Stimulated activated CD4-positive, alpha-beta T cell treated with anti-CD3 and anti-CD28 coated beads, TNF-alpha, amount 100 ng/mL, for 4 hours (primary cell): ENCODE data around the gene DYRK1A.

ENCODE experiments used
- DNase-seq, 3 experiments: peaks; one replicate each; pipeline ENCODE4 v3.0.0-alpha.2; 2020; ENCODE audit warnings: low read depth in 3 of 3

Gene DYRK1A

DNA sequence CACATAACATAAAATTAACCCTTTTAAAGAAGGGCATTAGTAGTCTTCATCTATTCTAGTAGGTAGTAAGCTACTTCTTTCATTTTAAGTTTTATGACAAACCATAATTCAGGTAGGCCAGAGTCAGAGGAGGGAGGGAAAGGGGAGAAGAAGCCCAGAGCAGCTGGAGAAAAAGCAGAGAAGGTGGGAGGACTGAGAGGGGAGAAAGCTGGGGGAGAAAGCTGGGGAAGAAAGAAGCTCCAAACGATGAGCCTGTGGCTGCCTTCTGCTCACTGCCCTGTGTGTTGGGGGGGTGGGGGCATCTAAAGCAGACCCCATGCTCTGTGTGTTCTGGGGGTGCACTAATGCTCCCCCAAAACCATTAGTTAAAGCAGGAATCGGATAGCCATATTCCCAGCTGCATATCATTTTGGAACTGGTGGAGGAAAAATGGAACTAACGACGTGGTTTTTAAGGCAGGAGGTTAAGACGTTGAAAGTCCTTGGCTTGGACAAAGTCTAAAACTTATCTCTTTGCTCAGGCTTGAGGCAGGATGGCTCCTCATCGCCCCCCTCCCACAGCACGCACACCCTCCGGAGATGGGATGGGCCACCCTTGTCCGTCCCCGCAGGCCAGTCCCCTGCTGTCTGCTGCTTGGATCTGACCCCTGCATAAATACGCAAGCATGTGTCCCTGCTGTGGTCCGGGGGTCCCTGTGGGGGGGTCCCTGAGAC is 184.2 kb downstream of the DYRK1A start:
- DNase-seq: no peak

DNA sequence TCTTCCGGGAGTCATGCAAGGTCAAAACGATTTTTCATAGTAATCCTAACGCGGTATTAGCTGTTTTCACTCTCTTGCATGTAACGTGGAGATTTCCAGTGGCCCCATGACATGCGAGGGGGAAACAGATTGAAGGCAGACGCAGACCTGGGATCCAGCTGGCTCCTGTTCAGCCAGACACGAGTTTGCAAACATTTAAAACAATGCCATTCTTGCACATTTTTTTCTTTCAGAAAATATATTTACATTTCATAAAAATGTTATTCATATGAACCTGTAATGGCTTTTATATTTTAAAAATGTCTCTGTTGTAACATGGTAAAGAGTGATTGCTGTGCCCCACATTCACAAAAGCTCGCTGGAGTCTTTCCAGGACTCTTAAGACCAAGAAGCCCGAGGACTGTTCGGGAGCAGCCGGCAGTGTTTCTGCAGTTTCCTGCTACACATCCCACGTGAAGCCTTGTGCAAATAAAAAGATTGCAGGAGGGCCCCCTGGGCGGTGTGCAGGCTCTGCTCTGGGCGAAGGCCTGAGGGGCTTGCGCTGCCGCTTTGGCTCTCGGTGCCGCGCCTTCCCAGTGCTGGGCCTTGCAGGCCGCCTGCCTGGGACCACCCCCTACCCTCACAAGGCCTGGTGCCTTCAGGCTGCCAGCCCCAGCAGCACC is 184.9 kb downstream of the DYRK1A start:
- DNase-seq: no peak

GRCh38 chr21:37551993-37552355 is 185.4 kb downstream of the DYRK1A start:
- DNase-seq: no peak

- DNase-seq: no peak
Observed at GRCh38 chr21:37552496-37553029, 186.0 kb downstream of the DYRK1A start.

DNA sequence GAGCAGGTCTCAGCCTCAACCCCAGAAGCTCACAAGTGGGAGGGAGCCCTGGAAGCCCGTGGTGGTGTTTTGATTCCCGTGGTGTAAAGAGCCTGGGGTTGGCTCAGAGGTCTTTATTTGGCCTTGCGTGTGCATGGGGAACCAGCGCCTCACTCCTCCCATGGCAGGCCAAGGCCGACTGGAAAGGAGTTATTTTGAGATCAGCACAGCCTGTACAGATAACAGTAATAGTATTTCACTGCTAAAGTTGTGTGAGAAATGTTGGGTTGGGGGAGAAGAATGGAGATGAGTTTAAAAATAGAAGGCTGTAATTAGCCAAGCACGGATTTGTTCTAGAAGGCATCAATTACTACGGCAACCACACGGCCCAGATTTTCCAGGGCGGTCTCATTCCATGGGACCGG is 186.5 kb downstream of the DYRK1A start:
- DNase-seq: no peak

DNA sequence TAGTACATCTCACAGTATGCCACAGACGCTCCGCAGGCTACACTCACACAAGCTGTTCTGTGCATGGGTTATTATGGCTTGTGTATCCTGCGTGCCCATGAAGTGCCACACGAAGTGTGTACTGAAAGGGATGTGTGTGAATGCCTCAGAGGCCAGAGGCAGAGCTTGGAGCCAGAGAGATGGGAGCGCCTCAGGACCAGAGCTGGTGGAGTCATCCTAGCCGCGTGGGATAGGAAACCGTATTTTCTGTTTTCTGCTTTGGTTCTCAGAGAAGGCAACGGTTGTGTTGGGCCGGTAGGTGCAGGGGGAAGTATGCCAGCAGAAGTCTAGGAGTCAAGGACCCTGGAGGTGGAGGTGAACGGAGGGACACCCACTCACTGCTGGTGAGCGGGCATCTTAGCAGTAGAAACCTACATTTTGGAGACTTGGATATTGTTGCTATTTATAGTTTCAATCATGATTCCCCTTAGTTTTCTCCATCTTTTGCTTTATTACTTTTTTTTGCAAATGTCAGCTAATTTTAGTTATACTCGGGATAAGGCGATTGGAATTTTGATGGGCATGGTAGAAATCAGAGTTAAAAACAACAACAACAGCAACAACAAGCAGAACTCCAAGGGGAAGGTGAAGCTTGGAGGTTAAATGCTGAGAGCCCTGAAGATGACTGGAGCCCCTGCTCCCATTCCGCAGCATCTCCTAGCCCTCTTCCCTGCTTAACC is 188.2 kb downstream of the DYRK1A start:
- DNase-seq: no peak

GRCh38 chr21:37555672-37556261 is 189.2 kb downstream of the DYRK1A start:
- DNase-seq: no peak

- DNase-seq: no peak
Observed at GRCh38 chr21:37557261-37557950, 190.8 kb downstream of the DYRK1A start.

GRCh38 chr21:37558676-37559211 is 192.2 kb downstream of the DYRK1A start:
- DNase-seq: no peak

- no peak for DNase-seq
Observed at GRCh38 chr21:37560385-37560784, 193.8 kb downstream of the DYRK1A start.

- no peak for DNase-seq
Observed at GRCh38 chr21:37561506-37561905, 194.9 kb downstream of the DYRK1A start.

DNA sequence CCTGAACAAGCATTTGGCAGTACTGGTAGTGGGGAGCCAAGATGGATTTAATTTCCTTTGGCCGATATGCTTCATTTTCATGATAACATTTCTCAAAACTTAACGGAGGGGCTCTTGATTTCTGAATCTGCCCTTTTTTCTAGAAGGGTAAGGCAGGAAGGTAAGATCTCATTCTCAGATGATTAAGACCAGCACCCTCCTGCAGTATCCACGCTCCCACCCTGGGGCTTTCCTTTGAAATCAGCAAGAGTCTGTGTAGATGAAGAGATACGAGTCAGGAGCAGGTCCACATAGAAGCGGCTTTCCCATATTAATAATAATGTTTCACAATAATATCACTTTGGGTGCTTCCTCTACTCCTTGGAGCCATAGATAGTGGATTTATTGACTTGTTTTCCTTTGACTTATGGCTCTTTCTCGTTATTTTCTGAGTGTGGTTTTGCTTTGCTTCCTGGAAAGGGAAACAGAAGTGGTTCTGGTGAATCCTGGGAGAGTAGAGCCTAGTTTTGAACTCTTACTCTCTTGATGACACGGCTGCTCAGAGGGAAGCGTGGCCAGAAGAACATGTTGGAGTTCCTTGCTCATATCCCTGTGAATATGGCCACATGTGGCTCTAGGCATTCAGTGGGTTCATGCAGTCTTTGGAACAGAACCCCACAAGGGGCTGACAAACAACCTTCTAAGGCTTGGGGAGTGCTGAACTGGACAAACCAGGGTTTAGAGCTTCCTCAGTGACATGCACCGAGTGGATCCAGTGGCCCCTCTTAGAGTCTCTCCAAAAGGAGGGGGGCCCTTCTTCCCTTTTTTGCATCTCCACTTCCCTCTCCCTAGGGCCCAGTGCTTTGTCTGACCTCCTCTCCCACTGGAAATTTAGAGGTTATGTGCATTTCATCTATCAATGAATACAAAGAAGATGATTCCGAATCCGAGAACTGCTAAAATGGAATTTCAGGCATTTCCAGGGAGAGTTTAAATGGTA is 195.7 kb downstream of the DYRK1A start:
- DNase-seq: no peak

GRCh38 chr21:37562920-37563640 is 196.5 kb downstream of the DYRK1A start:
- no peak for DNase-seq

- peak; percentile 76 to 85 (median 79) for DNase-seq
Observed at GRCh38 chr21:37563641-37564340, 197.2 kb downstream of the DYRK1A start.

DNA sequence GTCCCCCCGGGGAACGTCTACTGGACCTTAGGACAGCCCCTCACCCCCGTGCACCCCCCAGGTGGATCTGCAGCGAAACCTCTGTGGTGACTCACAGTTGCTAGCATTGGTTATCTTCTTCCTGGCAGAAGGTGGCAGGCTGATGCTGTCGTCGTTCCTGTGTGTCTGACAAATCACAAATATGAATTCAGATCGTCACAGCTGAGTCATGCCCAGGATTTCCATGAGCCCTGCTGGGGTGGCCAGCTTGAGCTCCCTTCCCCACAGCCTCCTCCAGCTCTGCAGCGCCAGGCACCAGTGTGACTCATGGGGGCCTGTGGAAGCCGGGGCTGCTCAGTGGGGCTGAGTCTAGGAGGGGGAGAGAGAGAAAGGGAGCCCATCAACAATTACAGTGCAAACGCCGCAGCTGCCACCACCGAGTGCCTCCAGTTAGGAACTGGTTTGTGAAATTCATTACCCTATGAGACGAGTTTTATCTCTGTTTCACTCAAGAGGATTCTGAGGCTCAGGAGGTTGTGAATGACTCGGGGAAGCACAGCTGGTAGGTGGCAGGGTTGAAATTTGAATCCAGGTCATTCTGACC is 197.9 kb downstream of the DYRK1A start:
- peak; percentile 65 to 91 (median 84) for DNase-seq

GRCh38 chr21:37564924-37565529 is 198.5 kb downstream of the DYRK1A start:
- DNase-seq: no peak

DNA sequence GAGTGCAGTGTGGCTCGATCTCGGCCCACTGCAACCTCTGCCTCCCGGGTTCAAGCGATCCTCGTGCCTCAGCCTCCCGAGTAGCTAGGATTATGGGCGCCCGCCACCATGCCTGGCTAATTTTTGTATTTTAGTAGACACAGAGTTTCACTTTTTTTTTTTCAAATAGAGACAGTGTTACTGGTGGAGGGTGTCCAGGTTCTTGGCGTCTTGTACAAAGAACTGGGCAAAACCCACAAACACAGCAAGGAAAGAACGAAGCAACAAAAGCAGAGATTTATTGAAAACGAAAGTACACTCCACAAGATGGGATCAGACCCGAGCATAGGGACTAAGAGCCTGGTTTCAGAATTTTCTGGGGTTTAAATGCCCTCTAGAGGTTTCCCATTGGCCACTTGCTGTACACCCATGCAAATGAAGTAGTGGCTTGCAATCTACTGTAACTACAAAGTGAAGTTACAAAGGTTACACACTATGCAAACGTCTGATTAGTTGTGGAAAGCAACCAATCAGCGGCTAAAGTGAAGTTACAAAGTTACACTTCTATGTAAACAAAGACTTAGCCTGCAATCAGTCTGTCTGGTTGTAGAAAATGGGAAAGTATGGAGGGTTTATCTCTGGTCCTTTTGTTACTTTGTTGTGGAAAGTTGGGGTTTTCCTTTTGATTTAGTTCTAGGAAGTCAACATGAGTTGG is 199.1 kb downstream of the DYRK1A start:
- no peak for DNase-seq
